ENCODE measurements around the gene TEX12. TPM values are rescaled to one million over a fixed set of nuclear protein-coding genes. Genes with fewer than 3 reads are reported as not detected.

The TEX12 gene
- total RNA-seq, 1 donor from 2014 or later: not detected

GRCh38 chr11:112128483-112129121, 38.6 kb upstream of the TEX12 start:
- DNase-seq (ENCODE audit: low spot score): no peak
- H3K36me3 Mint-ChIP-seq (ENCODE audit: low read depth, unreplicated experiment): no peaks in the 10 kb centered on the region
- no peak overlapping the region for H3K4me3 Mint-ChIP-seq (ENCODE audit: unreplicated experiment)
- H3K27ac Mint-ChIP-seq (ENCODE audit: unreplicated experiment): no peak overlapping the region
- H3K4me1 Mint-ChIP-seq (ENCODE audit: unreplicated experiment): no peaks in the 10 kb centered on the region
- TF ChIP-seq, protein P1, sequence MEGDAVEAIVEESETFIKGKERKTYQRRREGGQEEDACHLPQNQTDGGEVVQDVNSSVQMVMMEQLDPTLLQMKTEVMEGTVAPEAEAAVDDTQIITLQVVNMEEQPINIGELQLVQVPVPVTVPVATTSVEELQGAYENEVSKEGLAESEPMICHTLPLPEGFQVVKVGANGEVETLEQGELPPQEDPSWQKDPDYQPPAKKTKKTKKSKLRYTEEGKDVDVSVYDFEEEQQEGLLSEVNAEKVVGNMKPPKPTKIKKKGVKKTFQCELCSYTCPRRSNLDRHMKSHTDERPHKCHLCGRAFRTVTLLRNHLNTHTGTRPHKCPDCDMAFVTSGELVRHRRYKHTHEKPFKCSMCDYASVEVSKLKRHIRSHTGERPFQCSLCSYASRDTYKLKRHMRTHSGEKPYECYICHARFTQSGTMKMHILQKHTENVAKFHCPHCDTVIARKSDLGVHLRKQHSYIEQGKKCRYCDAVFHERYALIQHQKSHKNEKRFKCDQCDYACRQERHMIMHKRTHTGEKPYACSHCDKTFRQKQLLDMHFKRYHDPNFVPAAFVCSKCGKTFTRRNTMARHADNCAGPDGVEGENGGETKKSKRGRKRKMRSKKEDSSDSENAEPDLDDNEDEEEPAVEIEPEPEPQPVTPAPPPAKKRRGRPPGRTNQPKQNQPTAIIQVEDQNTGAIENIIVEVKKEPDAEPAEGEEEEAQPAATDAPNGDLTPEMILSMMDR (IDR thresholded peaks at IDR 0.05; ENCODE audit: unreplicated experiment): no peak
- H3K9me3 Mint-ChIP-seq (ENCODE audit: unreplicated experiment): no peaks in the 10 kb centered on the region
- H3K27me3 Mint-ChIP-seq (ENCODE audit: unreplicated experiment): peaks cover 1% of the 10 kb centered on the region

DNA sequence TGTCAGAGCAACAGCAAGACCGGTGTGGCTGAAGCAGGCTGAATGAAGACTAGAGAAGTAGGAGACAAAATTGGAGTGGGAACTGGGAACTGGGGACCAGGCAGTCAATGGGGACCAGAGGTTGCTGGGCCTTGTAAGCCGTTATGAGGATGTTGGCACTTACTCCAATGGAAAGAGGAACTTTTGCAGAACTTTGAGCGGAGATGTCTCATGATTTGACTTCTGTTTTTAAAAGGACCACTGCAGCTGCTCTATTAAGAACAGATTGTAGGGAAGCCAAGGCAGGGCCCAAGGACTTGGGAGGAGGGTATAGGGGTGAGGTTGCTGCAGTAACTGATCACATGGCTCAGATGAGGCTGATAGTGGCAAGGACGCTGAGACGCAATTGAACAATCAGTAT, 37.5 kb upstream of the TEX12 start:
- Mint-ChIP-seq H3K4me3 (ENCODE audit: unreplicated experiment) (no peak overlapping the region), H3K4me1 (ENCODE audit: unreplicated experiment) (no peaks in the 10 kb centered on the region), H3K36me3 (ENCODE audit: low read depth, unreplicated experiment) (no peaks in the 10 kb centered on the region), H3K9me3 (ENCODE audit: unreplicated experiment) (no peaks in the 10 kb centered on the region), H3K27ac (ENCODE audit: unreplicated experiment) (no peak overlapping the region), H3K27me3 (ENCODE audit: unreplicated experiment) (peaks cover 1% of the 10 kb centered on the region)
- TF ChIP-seq, protein P1 (IDR thresholded peaks at IDR 0.05; ENCODE audit: unreplicated experiment): no peak
- no peak for DNase-seq (ENCODE audit: low spot score)

GRCh38 chr11:112132737-112133136, 34.4 kb upstream of the TEX12 start:
- H3K27me3 Mint-ChIP-seq (ENCODE audit: unreplicated experiment): peaks cover 1% of the 10 kb centered on the region
- H3K27ac Mint-ChIP-seq (ENCODE audit: unreplicated experiment): no peak overlapping the region
- no peak overlapping the region for H3K4me3 Mint-ChIP-seq (ENCODE audit: unreplicated experiment)
- TF ChIP-seq, protein P1 (IDR thresholded peaks at IDR 0.05; ENCODE audit: unreplicated experiment): no peak
- H3K4me1 Mint-ChIP-seq (ENCODE audit: unreplicated experiment): no peaks in the 10 kb centered on the region
- no peak for DNase-seq (ENCODE audit: low spot score)
- H3K36me3 Mint-ChIP-seq (ENCODE audit: low read depth, unreplicated experiment): no peaks in the 10 kb centered on the region
- no peaks in the 10 kb centered on the region for H3K9me3 Mint-ChIP-seq (ENCODE audit: unreplicated experiment)

- no peaks in the 10 kb centered on the region for H3K9me3 Mint-ChIP-seq (ENCODE audit: unreplicated experiment)
- no peaks in the 10 kb centered on the region for H3K36me3 Mint-ChIP-seq (ENCODE audit: low read depth, unreplicated experiment)
- H3K27me3 Mint-ChIP-seq (ENCODE audit: unreplicated experiment): peaks cover 1% of the 10 kb centered on the region
- no peak overlapping the region for H3K27ac Mint-ChIP-seq (ENCODE audit: unreplicated experiment)
- H3K4me1 Mint-ChIP-seq (ENCODE audit: unreplicated experiment): no peaks in the 10 kb centered on the region
- no peak for DNase-seq (ENCODE audit: low spot score)
- H3K4me3 Mint-ChIP-seq (ENCODE audit: unreplicated experiment): no peak overlapping the region
- TF ChIP-seq, protein P1 (IDR thresholded peaks at IDR 0.05; ENCODE audit: unreplicated experiment): no peak
These were observed 32.7 kb upstream of the TEX12 start for GRCh38 chr11:112134473-112134872.

DNA sequence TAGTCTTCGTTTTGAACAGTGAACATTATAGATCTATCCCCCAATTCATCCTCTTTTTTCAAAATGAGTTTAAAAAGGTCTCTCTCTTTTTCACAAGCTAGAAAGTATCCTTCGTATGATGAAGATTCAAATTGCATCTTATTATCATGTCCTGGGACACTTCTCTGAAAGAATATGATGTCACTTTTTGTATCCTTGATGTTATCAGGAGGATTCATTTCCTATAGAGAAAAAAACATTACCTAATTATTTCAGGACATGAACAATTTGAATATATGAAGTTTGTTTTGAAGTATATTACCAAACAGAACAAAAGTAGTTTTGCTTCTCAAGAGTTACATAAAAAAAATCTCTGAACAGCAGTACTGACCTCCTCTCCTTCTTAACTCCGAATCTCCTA, 23.6 kb upstream of the TEX12 start:
- Mint-ChIP-seq H3K4me3 (ENCODE audit: unreplicated experiment) (no peak overlapping the region), H3K27ac (ENCODE audit: unreplicated experiment) (no peak overlapping the region), H3K9me3 (ENCODE audit: unreplicated experiment) (no peaks in the 10 kb centered on the region), H3K4me1 (ENCODE audit: unreplicated experiment) (no peaks in the 10 kb centered on the region), H3K27me3 (ENCODE audit: unreplicated experiment) (no peaks in the 10 kb centered on the region), H3K36me3 (ENCODE audit: low read depth, unreplicated experiment) (no peaks in the 10 kb centered on the region)
- TF ChIP-seq, protein P1 (IDR thresholded peaks at IDR 0.05; ENCODE audit: unreplicated experiment): no peak
- DNase-seq (ENCODE audit: low spot score): no peak
